HG03066 (cell line): ENCODE results near the gene ZFP92.
"Not testable (repeated sequence)": the region's sequence is repeated elsewhere in the genome, so short reads cannot be mapped to it uniquely, and the experiment has no call there.

Source experiments
- ATAC-seq: cut with Tn5 transposase; IDR thresholded peaks from one replicate; pipeline ENCODE4 v1.9.1; 2021; ENCODE audit warnings: low read depth; ENCODE audit not compliant: unreplicated experiment

Gene ZFP92

GRCh38 chrX:153386097-153386496 lies 25.2 kb upstream of the ZFP92 start:
- ATAC-seq = no peak

- no peak for ATAC-seq
These were observed 23.9 kb upstream of the ZFP92 start for GRCh38 chrX:153387345-153387744.

- ATAC-seq = no peak
These were observed 23.1 kb upstream of the ZFP92 start for GRCh38 chrX:153387987-153388721.

- no peak for ATAC-seq
These were observed 22.4 kb upstream of the ZFP92 start for GRCh38 chrX:153388722-153389459.

GRCh38 chrX:153389460-153389768 lies 21.9 kb upstream of the ZFP92 start:
- ATAC-seq = not testable (repeated sequence)

GRCh38 chrX:153392642-153393321 lies 18.5 kb upstream of the ZFP92 start:
- no peak for ATAC-seq

GRCh38 chrX:153394612-153395011 lies 16.7 kb upstream of the ZFP92 start:
- ATAC-seq = no peak

GRCh38 chrX:153395613-153396319 lies 15.5 kb upstream of the ZFP92 start:
- ATAC-seq = no peak

- ATAC-seq = no peak
These were observed 14.7 kb upstream of the ZFP92 start for GRCh38 chrX:153396320-153397195.

GRCh38 chrX:153397256-153397960 lies 13.9 kb upstream of the ZFP92 start:
- ATAC-seq = no peak

GRCh38 chrX:153398275-153398960 lies 12.9 kb upstream of the ZFP92 start:
- no peak for ATAC-seq

GRCh38 chrX:153400146-153401132 lies 10.8 kb upstream of the ZFP92 start:
- no peak for ATAC-seq

GRCh38 chrX:153401133-153401764 lies 10.0 kb upstream of the ZFP92 start, which contains the start of gene PNMA6E:
TSS of gene PNMA6E (minus strand) at chrX:153401350. CDS start at chrX:153398849, 2,501 bp downstream.
- no peak for ATAC-seq

- not testable (repeated sequence) for ATAC-seq
These were observed 6.9 kb upstream of the ZFP92 start for GRCh38 chrX:153404333-153404732.

- ATAC-seq = no peak
These were observed 5.8 kb upstream of the ZFP92 start for GRCh38 chrX:153405426-153405825.

- no peak for ATAC-seq
These were observed 5.3 kb upstream of the ZFP92 start for GRCh38 chrX:153406011-153406410.

GRCh38 chrX:153406903-153407302 lies 4.4 kb upstream of the ZFP92 start:
- ATAC-seq = no peak
